Transverse colon (tissue), 4 donors: ENCODE results near the gene CSTF3. TPM values are rescaled to one million over a fixed set of nuclear protein-coding genes. Genes with fewer than 3 reads are reported as not detected.

Source experiments
- DNase-seq: peaks from one replicate; pipeline ENCODE4 v3.0.0-alpha.2; 2019
- H3K27ac ChIP-seq, 4 donors: fragments of 200-600 bp; sonication (generic); 2 replicates each; pipeline ENCODE4 v1.5.1; 2016 to 2018; ENCODE audit warnings: inconsistent platforms in 4 of 4
- H3K27me3 ChIP-seq: fragments of 200-600 bp; sonication (generic); 2 replicates; pipeline ENCODE4 v1.5.1; 2017; ENCODE audit warnings: inconsistent platforms
- H3K36me3 ChIP-seq, 4 donors: fragments of 200-600 bp; sonication (generic); 2 replicates each; pipeline ENCODE4 v1.5.1; 2017 to 2019; ENCODE audit warnings: inconsistent platforms in 4 of 4
- H3K4me1 ChIP-seq, 4 donors: fragments of 200-600 bp; sonication (generic); 2 replicates each; pipeline ENCODE4 v1.5.1; 2017 to 2020; ENCODE audit warnings: inconsistent platforms in 4 of 4
- H3K4me3 ChIP-seq, 4 donors: fragments of 200-600 bp; sonication (generic); 1 replicate in 1 of 4; 2 replicates in 3 of 4; pipeline versions ENCODE4 v1.5.1 to v1.6.1; 2017 to 2019; ENCODE audit warnings: inconsistent platforms in 4 of 4
- H3K9me3 ChIP-seq, 2 donors: fragments of 200-600 bp; sonication (generic); 2 replicates each; pipeline ENCODE4 v1.5.1; 2017 to 2019; ENCODE audit warnings: inconsistent platforms in 2 of 2
- CTCF ChIP-seq, 5 experiments: fragments of 200-600 bp in 3 of 5; fragments of 450-650 bp in 2 of 5; sonication (generic) in 3 of 5; IDR thresholded peaks; 1 replicate in 2 of 5; 2 replicates in 3 of 5; pipeline ENCODE4 v1.5.1; 2016 to 2017; ENCODE audit warnings: antibody characterized with exemption in 5 of 5, inconsistent platforms in 3 of 5, mild to moderate bottlenecking in 2 of 5, moderate library complexity in 1 of 5
- EP300 ChIP-seq: sonication (generic); formaldehyde crosslinking; IDR thresholded peaks from one replicate; pipeline ENCODE4 v1.6.1; 2017; ENCODE audit warnings: antibody characterized with exemption, low read depth
- POLR2A ChIP-seq: fragments of 450-650 bp; IDR thresholded peaks from one replicate; pipeline ENCODE4 v1.6.1; 2016; ENCODE audit warnings: antibody characterized with exemption, mild to moderate bottlenecking, moderate library complexity
- POLR2AphosphoS5 ChIP-seq, 3 donors: sonication (generic); formaldehyde crosslinking; IDR thresholded peaks; one replicate each; pipeline ENCODE4 v1.6.1; 2016; ENCODE audit warnings: antibody characterized with exemption in 3 of 3
- WGBS, 2 donors: methylation state at CpG; one replicate each; pipeline ENCODE4 v1.1.5; 2018; ENCODE audit warnings: low coverage in 1 of 2; 5-methylcytosine and 5-hydroxymethylcytosine counted together
- in situ Hi-C, 4 donors: fragments of 200-750 bp; cut with MboI; loops; one replicate each; pipeline versions ENCODE4 v1.15.0 to v1.15.1; 2017; ENCODE audit warnings: low sequenced_read_pairs in 3 of 4, low pct_ligation_motif_present in 1 of 4, low pct_unique_long_range_greater_than_20kb in 1 of 4
- intact Hi-C: fragments of 100-400 bp; cut with DNase I; formaldehyde crosslinking; loops from one replicate; pipeline ENCODE4 v1.15.1; 2023; ENCODE audit warnings: low total_unique reads
- total RNA-seq, 4 donors: library from RNA; depleted of rRNA; stranded (reverse); fragments of >200 nt; gene quantifications; one replicate each; pipeline ENCODE4 v1.1.0, GENCODE V29; 2016

CSTF3 gene
- total RNA-seq, 4 donors from 2014 or later, result 2.2 to 167 (median 14.2) TPM

- intact Hi-C loops (no loop called here), in situ Hi-C loops (no loop called here)
- H3K9me3 ChIP-seq, result no peaks in the 10 kb centered on the region
- no peaks in the 10 kb centered on the region for H3K27me3 ChIP-seq
- peaks cover 0 to 9% (median 0%) of the 10 kb centered on the region in 4 donors for H3K4me1 ChIP-seq
- TF ChIP-seq POLR2A (no peak), EP300 (no peak), POLR2AphosphoS5 (IDR thresholded peaks at IDR 0.05) (no peak), CTCF (IDR thresholded peaks at IDR 0.05) (no peak)
- no peak for DNase-seq
- no peak overlapping the region for H3K4me3 ChIP-seq
- 81 to 85% methylated on average over 4 to 14 of the region's 14 CpGs for WGBS, 2 donors
- H3K36me3 ChIP-seq, result no peaks in the 10 kb centered on the region
- no peak overlapping the region for H3K27ac ChIP-seq
Measured at GRCh38 chr11:33197915-33198727, 36.8 kb upstream of the CSTF3 start.

GRCh38 chr11:33195462-33196173 is 34.3 kb upstream of the CSTF3 start:
- H3K4me3 ChIP-seq, result no peak overlapping the region
- TF ChIP-seq EP300 (no peak), POLR2AphosphoS5 (IDR thresholded peaks at IDR 0.05) (no peak), CTCF (IDR thresholded peaks at IDR 0.05) (no peak), POLR2A (no peak)
- intact Hi-C loops, result no loop called here
- in situ Hi-C loops, result no loop called here
- H3K4me1 ChIP-seq, result peaks cover 0 to 9% (median 0%) of the 10 kb centered on the region in 4 donors
- H3K27ac ChIP-seq, result no peak overlapping the region
- no peaks in the 10 kb centered on the region for H3K36me3 ChIP-seq
- H3K27me3 ChIP-seq, result no peaks in the 10 kb centered on the region
- no peak for DNase-seq
- no peaks in the 10 kb centered on the region for H3K9me3 ChIP-seq
- 37 to 48% methylated on average over 3 to 4 of the region's 4 CpGs for WGBS, 2 donors

DNA sequence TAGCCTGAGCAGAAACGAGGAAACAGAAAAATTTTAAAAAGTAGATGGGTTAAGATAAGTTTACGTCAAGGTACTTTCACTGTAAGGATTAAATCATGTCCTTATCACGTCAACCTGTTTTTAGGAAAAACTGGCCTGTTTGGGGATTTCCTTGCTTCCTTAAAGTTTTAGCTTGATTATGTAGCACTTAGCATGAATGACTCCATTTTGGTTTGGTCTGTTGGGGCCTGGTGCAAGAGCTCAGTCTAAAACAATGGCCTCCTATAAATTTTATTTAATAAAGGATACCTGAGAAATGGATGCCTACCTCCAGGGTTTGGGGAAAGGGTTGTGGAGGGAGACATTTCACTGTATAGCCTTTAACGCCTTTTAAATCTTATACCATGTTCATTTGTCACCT is 33.2 kb upstream of the CSTF3 start:
- Histone ChIP-seq H3K27ac (no peak overlapping the region), H3K4me1 (peaks cover 0 to 9% (median 0%) of the 10 kb centered on the region in 4 donors), H3K9me3 (no peaks in the 10 kb centered on the region), H3K4me3 (no peak overlapping the region), H3K36me3 (no peaks in the 10 kb centered on the region), H3K27me3 (no peaks in the 10 kb centered on the region)
- DNase-seq, result no peak
- in situ Hi-C loops (no loop called here), intact Hi-C loops (no loop called here)
- 84 to 91% methylated on average over 4 of the region's 4 CpGs for WGBS, 2 donors
- no peak for TF ChIP-seq POLR2A
- no peak for TF ChIP-seq POLR2AphosphoS5 (IDR thresholded peaks at IDR 0.05)
- TF ChIP-seq EP300, result no peak
- no peak for TF ChIP-seq CTCF (IDR thresholded peaks at IDR 0.05)

GRCh38 chr11:33191467-33191866 is 30.2 kb upstream of the CSTF3 start:
- Histone ChIP-seq H3K27ac (no peak overlapping the region), H3K4me1 (peaks cover 0 to 29% (median 11%) of the 10 kb centered on the region in 4 donors), H3K27me3 (no peaks in the 10 kb centered on the region), H3K4me3 (no peak overlapping the region), H3K9me3 (no peaks in the 10 kb centered on the region), H3K36me3 (no peaks in the 10 kb centered on the region)
- TF ChIP-seq POLR2AphosphoS5 (IDR thresholded peaks at IDR 0.05) (no peak), CTCF (IDR thresholded peaks at IDR 0.05) (no peak), POLR2A (no peak)
- intact Hi-C loops (no loop called here), in situ Hi-C loops (no loop called here)
- DNase-seq, result no peak
